C4-2B (cell line): ENCODE measurements around the gene CCNL2.

Experiments used
- H3K27ac ChIP-seq: fragments of 450-650 bp; 2 replicates; pipeline ENCODE4 v1.5.1; 2017
- CTCF ChIP-seq: fragments of 450-650 bp; conservative IDR thresholded peaks from 2 replicates; pipeline ENCODE4 v1.5.1; 2017; ENCODE audit warnings: mild to moderate bottlenecking
- ZFX ChIP-seq: fragments of 450-650 bp; IDR thresholded peaks from 2 replicates; pipeline ENCODE4 v1.6.1; 2017

CCNL2 gene

GRCh38 chr1:1380860-1381259 lies 18.3 kb downstream of the CCNL2 start:
- H3K27ac ChIP-seq, result no peak overlapping the region
- TF ChIP-seq CTCF (no peak), ZFX (no peak)

GRCh38 chr1:1377540-1378205 lies 21.5 kb downstream of the CCNL2 start:
- no peak overlapping the region for H3K27ac ChIP-seq
- no peak for TF ChIP-seq CTCF
- no peak for TF ChIP-seq ZFX

- no peak for TF ChIP-seq CTCF
- no peak for TF ChIP-seq ZFX
- no peak overlapping the region; the same call in 1 of the 2 replicates for H3K27ac ChIP-seq
Measured at GRCh38 chr1:1376551-1377226, 22.4 kb downstream of the CCNL2 start.

GRCh38 chr1:1374929-1375662 lies 24.0 kb downstream of the CCNL2 start, which contains the start of gene AURKAIP1:
Gene AURKAIP1, minus strand, starts transcription at chr1:1375207. Its CDS starts 451 bp downstream, at chr1:1374756.
- TF ChIP-seq CTCF (no peak), ZFX (peak; percentile 80; the same call in 1 of the 2 replicates)
- H3K27ac ChIP-seq, result peak within 1 kb of the TSS; percentile 96

GRCh38 chr1:1374589-1374928 lies 24.6 kb downstream of the CCNL2 start:
- no peak for TF ChIP-seq ZFX
- H3K27ac ChIP-seq, result peak overlapping the region; percentile 96

- TF ChIP-seq CTCF, result no peak
- no peak for TF ChIP-seq ZFX
- H3K27ac ChIP-seq, result peak overlapping the region; percentile 96
Measured at GRCh38 chr1:1373815-1374588, 25.1 kb downstream of the CCNL2 start.

- no peak for TF ChIP-seq ZFX
- no peak for TF ChIP-seq CTCF
- H3K27ac ChIP-seq, result peak overlapping the region; percentile 96; the same call in 1 of the 2 replicates
Measured at GRCh38 chr1:1373051-1373814, 25.9 kb downstream of the CCNL2 start.
